ENCODE data around the gene JMJD7. TPM values are rescaled to one million over a fixed set of nuclear protein-coding genes. Genes with fewer than 3 reads are reported as not detected.

Gene JMJD7
- polyA plus RNA-seq, 2 of the 4 experiments (the other 2 are of a cell fraction) = 3.4 to 3.8 TPM

GRCh38 chr15:41840673-41841072 is 12.8 kb downstream of the JMJD7 start:
- DNase-seq (ENCODE audit: low read depth in 1 of 2, low spot score in 1 of 2) (no peak), ATAC-seq (no peak), FAIRE-seq (no peak)
- Histone ChIP-seq H3K4me1 (no peaks in the 10 kb centered on the region), H3K9me3 (no peaks in the 10 kb centered on the region), H3K4me2 (no peak overlapping the region), H3K4me3 (no peak overlapping the region), H3K27ac (no peak overlapping the region)
- ChIA-PET CTCF (no interaction called here), POLR2A (no interaction called here)
- 86% methylated on average over 15 of the region's 15 CpGs for WGBS (ENCODE audit: missing lambda C conversion rate)
- no peak for TF ChIP-seq SREBF2 (IDR thresholded peaks at IDR 0.05)

DNA sequence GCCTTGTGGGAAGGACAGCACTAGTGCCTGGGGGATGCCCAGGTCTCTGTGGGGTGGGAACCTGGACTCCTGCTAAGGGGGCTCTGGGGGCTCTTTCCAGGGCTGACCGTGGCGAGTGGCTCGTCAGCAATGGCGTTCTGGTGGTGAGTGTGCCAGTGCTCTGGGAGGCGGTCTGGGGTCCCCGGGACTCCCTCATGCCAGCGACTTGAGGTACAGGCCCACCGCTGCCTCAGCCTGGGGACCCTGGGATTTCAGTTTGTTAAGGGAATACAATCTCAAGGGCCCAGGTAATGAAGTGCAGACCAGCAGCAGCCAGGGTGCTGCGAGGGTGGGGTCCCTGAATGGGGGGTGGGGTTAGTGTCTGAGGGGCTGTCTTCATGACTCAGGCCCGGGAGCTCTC is 13.2 kb downstream of the JMJD7 start:
- no peak for TF ChIP-seq CHD4 (IDR thresholded peaks at IDR 0.05; ENCODE audit: borderline replicate concordance)
- no peak for TF ChIP-seq RCOR1 (IDR thresholded peaks at IDR 0.05; ENCODE audit: low read depth, low read length)
- TF ChIP-seq HEYL (CRISPR knock-in tag; IDR thresholded peaks at IDR 0.05) = no peak
- TF ChIP-seq HES2 (IDR thresholded peaks at IDR 0.05) = no peak
- no peak for TF ChIP-seq CBX2 (IDR thresholded peaks at IDR 0.05; ENCODE audit: borderline replicate concordance, low read depth)
- TF ChIP-seq, protein P1, sequence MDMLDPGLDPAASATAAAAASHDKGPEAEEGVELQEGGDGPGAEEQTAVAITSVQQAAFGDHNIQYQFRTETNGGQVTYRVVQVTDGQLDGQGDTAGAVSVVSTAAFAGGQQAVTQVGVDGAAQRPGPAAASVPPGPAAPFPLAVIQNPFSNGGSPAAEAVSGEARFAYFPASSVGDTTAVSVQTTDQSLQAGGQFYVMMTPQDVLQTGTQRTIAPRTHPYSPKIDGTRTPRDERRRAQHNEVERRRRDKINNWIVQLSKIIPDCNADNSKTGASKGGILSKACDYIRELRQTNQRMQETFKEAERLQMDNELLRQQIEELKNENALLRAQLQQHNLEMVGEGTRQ (IDR thresholded peaks at IDR 0.05) = no peak
- Histone ChIP-seq H3K4me2 (no peak overlapping the region), H3K4me3 (no peak overlapping the region), H3K9me3 (no peaks in the 10 kb centered on the region), H3K27ac (no peak overlapping the region), H3K4me1 (no peaks in the 10 kb centered on the region)
- ATAC-seq = no peak
- no peak for DNase-seq (ENCODE audit: low read depth in 1 of 2, low spot score in 1 of 2)
- WGBS (ENCODE audit: missing lambda C conversion rate) = 88% methylated on average over 1 of the region's 10 CpGs
- CTCF ChIA-PET = interaction anchor here (1.0 kb wide), 1 partner anchor 64 kb away, joined by 3 read pairs; no protein-coding TSS in a partner anchor
- FAIRE-seq = no peak
- POLR2A ChIA-PET = no interaction called here

DNA sequence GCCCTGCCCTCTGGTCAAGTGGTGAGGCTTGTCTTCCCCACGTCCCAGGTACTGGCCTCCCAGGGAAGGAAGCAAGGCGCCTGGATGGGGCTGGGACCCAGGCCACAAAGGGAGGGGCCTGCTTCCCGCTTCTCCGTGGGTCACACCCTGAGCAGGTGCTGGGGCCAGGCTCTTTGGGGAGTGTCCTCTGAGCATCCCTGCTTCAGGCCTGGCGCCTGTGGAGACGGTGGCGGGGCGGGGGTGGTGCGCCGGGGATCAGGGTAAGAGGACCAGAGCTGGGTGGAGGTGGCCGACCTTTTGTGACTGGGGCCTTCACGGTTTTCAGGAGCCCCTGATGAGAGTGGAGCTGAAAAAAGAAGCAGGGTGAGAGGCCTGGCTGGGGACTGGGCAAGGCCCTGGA is 14.3 kb downstream of the JMJD7 start:
- WGBS (ENCODE audit: missing lambda C conversion rate) = 80% methylated on average over 3 of the region's 12 CpGs
- H3K9me3 ChIP-seq = no peaks in the 10 kb centered on the region
- no peak for FAIRE-seq
- no peak overlapping the region for H3K4me3 ChIP-seq
- H3K4me1 ChIP-seq = no peaks in the 10 kb centered on the region
- no peak for TF ChIP-seq E2F6 (IDR thresholded peaks at IDR 0.05; ENCODE audit: borderline replicate concordance, low read depth)
- TF ChIP-seq SREBF2 (IDR thresholded peaks at IDR 0.05) = no peak
- no peak for TF ChIP-seq CBX2 (IDR thresholded peaks at IDR 0.05; ENCODE audit: borderline replicate concordance, low read depth)
- no peak for TF ChIP-seq ZNF302 (CRISPR knock-in tag; IDR thresholded peaks at IDR 0.05)
- no peak for TF ChIP-seq ATOH8 (CRISPR knock-in tag; IDR thresholded peaks at IDR 0.05; ENCODE audit: low read depth)
- TF ChIP-seq FOSB (CRISPR knock-in tag; IDR thresholded peaks at IDR 0.05) = no peak
- TF ChIP-seq RCOR1 (IDR thresholded peaks at IDR 0.05; ENCODE audit: low read depth, low read length) = no peak
- no peak for TF ChIP-seq NFE2L2 (conservative IDR thresholded peaks at IDR 0.05; ENCODE audit: low read length)
- no peak for TF ChIP-seq NPAS2 (CRISPR knock-in tag; IDR thresholded peaks at IDR 0.05; ENCODE audit: borderline replicate concordance)
- no peak for TF ChIP-seq ZSCAN20 (CRISPR knock-in tag; IDR thresholded peaks at IDR 0.05)
- TF ChIP-seq, protein P1 (IDR thresholded peaks at IDR 0.05) = no peak
- TF ChIP-seq KDM5A (IDR thresholded peaks at IDR 0.05) = no peak
- TF ChIP-seq ZFP36 (IDR thresholded peaks at IDR 0.05; ENCODE audit: borderline replicate concordance, partially characterized antibody) = no peak
- TF ChIP-seq REST (IDR thresholded peaks at IDR 0.05) = no peak
- no peak overlapping the region for H3K4me2 ChIP-seq
- ATAC-seq = no peak
- no peak for DNase-seq (ENCODE audit: low read depth in 1 of 2, low spot score in 1 of 2)
- POLR2A ChIA-PET = no interaction called here
- CTCF ChIA-PET = no interaction called here
- no peak overlapping the region for H3K27ac ChIP-seq
